HCT116 (cell line): ENCODE data around the gene B4GALT3. TPM values are rescaled to one million over a fixed set of nuclear protein-coding genes. Genes with fewer than 3 reads are reported as not detected.

Experiments
- ATAC-seq: fragments of 200-7000 bp; cut with Tn5 transposase; 2 replicates; pipeline ENCODE4 v1.9.1; 2020; ENCODE audit warnings: mild to moderate bottlenecking, moderate library complexity
- BruUV-seq: library from RNA; stranded (reverse); fragments of 400-500 nt; replicated peaks from 2 replicates; lab custom pipeline; 2021; lab: Mats Ljungman, UMichigan
- CTCF ChIA-PET: fragments of 300-600 bp; sonication (Branson Sonifier 250); formaldehyde crosslinking; loops from one replicate; lab custom pipeline; 2021; ENCODE audit warnings: antibody characterized with exemption; lab: Charles Lee
- POLR2A ChIA-PET: fragments of 300-600, 350-600 bp; sonication (Branson Sonifier 250); formaldehyde crosslinking; loops from one replicate; lab custom pipeline; 2021; ENCODE audit warnings: antibody characterized with exemption; lab: Charles Lee
- RAD21 ChIA-PET, 2 experiments: fragments of 300-600 bp; sonication (Branson Sonifier 250); formaldehyde crosslinking; loops; one replicate each; lab custom pipeline; 2023; ENCODE audit warnings: low total read pairs in 2 of 2; ENCODE audit not compliant: uncharacterized antibody in 2 of 2, unreplicated experiment in 2 of 2, low non-redundant PET in 1 of 2; lab: Charles Lee
- DNase-seq: peaks from one replicate; pipeline ENCODE4 v3.0.0-alpha.2; 2010; ENCODE audit warnings: low read depth, low spot score
- H2AFZ ChIP-seq: fragments of 200-600 bp; shearing (Covaris generic), sonication (generic); 2 replicates; pipeline ENCODE4 v1.6.1; 2017; ENCODE audit warnings: low read depth, mixed run types, mixed read lengths, antibody characterized with exemption, low read length; ENCODE audit not compliant: poor library complexity, severe bottlenecking
- H3K27ac ChIP-seq: 2 replicates; pipeline ENCODE4 v1.5.1; 2012; ENCODE audit warnings: low read depth, low read length
- H3K27me3 ChIP-seq: fragments of 200-600 bp; sonication (generic); 2 replicates; pipeline ENCODE4 v1.6.1; 2016; ENCODE audit warnings: mixed run types, low read length, mixed read lengths; ENCODE audit not compliant: insufficient read depth
- H3K36me3 ChIP-seq, 2 experiments: fragments of 200-500 bp in 1 of 2; fragments of 200-600 bp in 1 of 2; sonication (Bioruptor generic) in 1 of 2; sonication (generic) in 1 of 2; 2 replicates each; pipeline versions ENCODE4 v1.5.1 to v1.6.1; 2014 to 2016; ENCODE audit warnings: low read length in 2 of 2, inconsistent platforms in 1 of 2, mixed read lengths in 1 of 2, mixed run types in 1 of 2; ENCODE audit not compliant: insufficient read depth in 2 of 2, control insufficient read depth in 1 of 2
- H3K4me1 ChIP-seq, 2 experiments: fragments of 200-600 bp in 1 of 2; sonication (generic) in 1 of 2; 2 replicates each; pipeline versions ENCODE4 v1.5.1 to v1.6.1; 2012 to 2017; ENCODE audit warnings: low read length in 2 of 2, inconsistent platforms in 1 of 2, mild to moderate bottlenecking in 1 of 2, mixed read lengths in 1 of 2, mixed run types in 1 of 2, moderate library complexity in 1 of 2; ENCODE audit not compliant: insufficient read depth in 2 of 2, control insufficient read depth in 1 of 2
- H3K4me2 ChIP-seq: fragments of 200-600 bp; sonication (generic); 2 replicates; pipeline ENCODE4 v1.6.1; 2017; ENCODE audit warnings: mixed run types, low read length, mixed read lengths
- H3K4me3 ChIP-seq, 2 experiments: fragments of 200-600 bp in 1 of 2; sonication (generic) in 1 of 2; replicated peaks in 1 of 2; 2 replicates each; pipeline ENCODE4 v1.5.1; 2011 to 2016; ENCODE audit warnings: low read length in 2 of 2, control low read depth in 1 of 2, low read depth in 1 of 2, mild to moderate bottlenecking in 1 of 2, mixed read lengths in 1 of 2, mixed run types in 1 of 2
- H3K79me2 ChIP-seq: fragments of 200-600 bp; sonication (generic); 2 replicates; pipeline ENCODE4 v1.6.1; 2017; ENCODE audit warnings: mild to moderate bottlenecking, mixed run types, low read length, moderate library complexity, mixed read lengths; ENCODE audit not compliant: insufficient read depth
- H3K9ac ChIP-seq: fragments of 200-600 bp; sonication (generic); 2 replicates; pipeline ENCODE4 v1.6.1; 2016; ENCODE audit warnings: low read length, mixed read lengths
- H3K9me2 ChIP-seq: fragments of 200-600 bp; sonication (generic), shearing (Covaris generic); 2 replicates; pipeline ENCODE4 v1.6.1; 2017; ENCODE audit warnings: mixed run types, mild to moderate bottlenecking, moderate library complexity; ENCODE audit not compliant: insufficient read depth
- H3K9me3 ChIP-seq, 2 experiments: fragments of 200-500 bp in 1 of 2; fragments of 200-600 bp in 1 of 2; sonication (Bioruptor generic) in 1 of 2; sonication (generic) in 1 of 2; 2 replicates each; pipeline ENCODE4 v1.6.1; 2014 to 2017; ENCODE audit warnings: low read length in 2 of 2, mixed read lengths in 2 of 2, inconsistent platforms in 1 of 2, low read depth in 1 of 2, mild to moderate bottlenecking in 1 of 2, mixed run types in 1 of 2, moderate library complexity in 1 of 2; ENCODE audit not compliant: control insufficient read depth in 1 of 2, insufficient read depth in 1 of 2
- H4K20me1 ChIP-seq: fragments of 200-600 bp; sonication (generic), shearing (Covaris generic); 2 replicates; pipeline ENCODE4 v1.6.1; 2017; ENCODE audit warnings: mixed run types, mild to moderate bottlenecking, moderate library complexity; ENCODE audit not compliant: insufficient read depth
- CBX3 ChIP-seq: IDR thresholded peaks from 2 replicates; pipeline ENCODE4 v1.6.1; 2012; ENCODE audit warnings: low read depth
- EGR1 ChIP-seq: IDR thresholded peaks from 2 replicates; pipeline ENCODE4 v1.6.1; 2012; ENCODE audit warnings: low read depth
- ELF1 ChIP-seq: IDR thresholded peaks from 2 replicates; pipeline ENCODE4 v1.6.1; 2012; ENCODE audit warnings: low read depth, borderline replicate concordance
- EZH2 ChIP-seq: fragments of 200-600 bp; sonication (generic); IDR thresholded peaks from 2 replicates; pipeline ENCODE4 v1.6.1; 2017; ENCODE audit warnings: antibody characterized with exemption, mixed run types
- EZH2phosphoT487 ChIP-seq: fragments of 200-600 bp; IDR thresholded peaks from 2 replicates; pipeline ENCODE4 v1.6.1; 2018; ENCODE audit warnings: antibody characterized with exemption, borderline replicate concordance
- POLR2A ChIP-seq: IDR thresholded peaks from 2 replicates; pipeline ENCODE4 v1.7.0; 2011; ENCODE audit warnings: borderline replicate concordance; ENCODE audit not compliant: insufficient read depth, insufficient read length; ENCODE audit errors: extremely low read depth
- RAD21 ChIP-seq: IDR thresholded peaks from 2 replicates; pipeline ENCODE4 v1.6.1; 2012; ENCODE audit warnings: low read depth, mild to moderate bottlenecking
- SRF ChIP-seq: IDR thresholded peaks from 2 replicates; pipeline ENCODE4 v1.6.1; 2012; ENCODE audit warnings: low read depth
- intact Hi-C: fragments of 100-400 bp; cut with micrococcal nuclease; formaldehyde crosslinking; loops from 2 replicates; pipeline ENCODE4 v1.10.0; 2022
- total RNA-seq: library from RNA; stranded (reverse); gene quantifications from one replicate; pipeline ENCODE4 v1.2.1, GENCODE V29; 2021; ENCODE audit not compliant: unreplicated experiment
- TF ChIP-seq, protein P1 (sequence below): IDR thresholded peaks from 2 replicates; pipeline ENCODE4 v1.6.1; 2011; ENCODE audit warnings: mild to moderate bottlenecking, low read length, moderate library complexity; ENCODE audit not compliant: insufficient replicate concordance; ENCODE audit errors: extremely low read depth
- TF ChIP-seq, protein P2 (sequence below): IDR thresholded peaks from 2 replicates; pipeline ENCODE4 v1.6.1; 2012
- TF ChIP-seq, protein P3 (sequence below): IDR thresholded peaks from 2 replicates; pipeline ENCODE4 v1.6.1; 2012; ENCODE audit warnings: low read depth
- TF ChIP-seq, protein P4 (sequence below), 3 experiments: fragments of 200-600 bp in 1 of 3; sonication (generic) in 1 of 3; IDR thresholded peaks in 2 of 3; conservative IDR thresholded peaks in 1 of 3; 2 replicates each; pipeline ENCODE4 v1.5.1; 2012 to 2017; ENCODE audit warnings: low read depth in 2 of 3, low read length in 2 of 3, antibody characterized with exemption in 1 of 3, borderline replicate concordance in 1 of 3, control low read depth in 1 of 3, mild to moderate bottlenecking in 1 of 3, mixed read lengths in 1 of 3, mixed run types in 1 of 3, moderate library complexity in 1 of 3; ENCODE audit not compliant: insufficient read depth in 1 of 3

Gene B4GALT3
- total RNA-seq, 1 experiment from 2014 or later = 53.7 TPM

DNA sequence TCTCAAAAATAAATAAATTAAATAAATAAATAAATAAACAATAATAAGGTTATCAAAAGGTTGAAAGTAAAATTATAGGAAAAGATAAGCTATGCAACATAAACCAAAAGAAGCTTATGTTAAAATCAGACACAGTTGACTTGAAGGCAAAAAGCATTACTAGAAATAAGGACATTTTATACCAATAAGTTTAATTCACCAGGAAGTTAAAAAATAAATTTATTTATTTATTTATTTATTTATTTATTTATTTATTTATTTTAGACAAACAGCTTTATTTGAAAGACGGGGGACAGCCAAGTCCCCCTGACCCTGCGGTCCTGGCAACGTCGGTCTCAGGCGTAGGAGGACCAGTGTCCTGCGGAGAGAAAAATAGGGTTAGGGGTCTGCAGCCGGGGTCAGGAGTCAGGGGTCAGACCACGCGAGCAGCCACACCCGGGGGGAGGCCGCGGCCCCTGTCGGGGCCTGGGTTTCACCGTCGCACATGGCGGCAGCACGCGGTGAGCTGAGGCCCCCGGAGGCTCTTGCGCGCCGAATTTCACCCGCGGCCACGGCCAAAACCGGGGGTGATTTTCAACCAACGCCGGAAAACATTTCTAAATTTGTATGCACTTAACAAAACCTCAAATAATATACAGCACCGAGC, 36.4 kb downstream of the B4GALT3 start:
- Histone ChIP-seq H3K36me3 (no peaks in the 10 kb centered on the region), H3K27me3 (no peaks in the 10 kb centered on the region), H3K9me3 (no peaks in the 10 kb centered on the region), H3K9ac (no peak overlapping the region), H3K4me1 (no peaks in the 10 kb centered on the region), H3K4me3 (no peak overlapping the region), H3K9me2 (no peaks in the 10 kb centered on the region), H3K27ac (no peak overlapping the region), H2AFZ (no peak overlapping the region), H3K79me2 (no peaks in the 10 kb centered on the region), H4K20me1 (no peaks in the 10 kb centered on the region), H3K4me2 (no peak overlapping the region)
- no peak for DNase-seq
- no TSS peak for BruUV-seq
- ATAC-seq = no peak
- intact Hi-C loops = loop anchor here (5.0 to 10.0 kb wide), 2 partner anchors 416 to 464 kb away; no protein-coding TSS in a partner anchor
- ChIA-PET RAD21 (interaction anchor here in 1 of 2 experiments (0.6 kb wide), 1 partner anchor 40 kb away, joined by 4 read pairs; no protein-coding TSS in a partner anchor), POLR2A (interaction anchor here (1.5 kb wide), 1 partner anchor 13 kb away, joined by 3 read pairs; no protein-coding TSS in a partner anchor), CTCF (interaction anchor here (0.7 to 0.9 kb wide), 2 partner anchors 36 to 69 kb away, joined by 3 read pairs; no protein-coding TSS in a partner anchor)
- TF ChIP-seq, protein P1, sequence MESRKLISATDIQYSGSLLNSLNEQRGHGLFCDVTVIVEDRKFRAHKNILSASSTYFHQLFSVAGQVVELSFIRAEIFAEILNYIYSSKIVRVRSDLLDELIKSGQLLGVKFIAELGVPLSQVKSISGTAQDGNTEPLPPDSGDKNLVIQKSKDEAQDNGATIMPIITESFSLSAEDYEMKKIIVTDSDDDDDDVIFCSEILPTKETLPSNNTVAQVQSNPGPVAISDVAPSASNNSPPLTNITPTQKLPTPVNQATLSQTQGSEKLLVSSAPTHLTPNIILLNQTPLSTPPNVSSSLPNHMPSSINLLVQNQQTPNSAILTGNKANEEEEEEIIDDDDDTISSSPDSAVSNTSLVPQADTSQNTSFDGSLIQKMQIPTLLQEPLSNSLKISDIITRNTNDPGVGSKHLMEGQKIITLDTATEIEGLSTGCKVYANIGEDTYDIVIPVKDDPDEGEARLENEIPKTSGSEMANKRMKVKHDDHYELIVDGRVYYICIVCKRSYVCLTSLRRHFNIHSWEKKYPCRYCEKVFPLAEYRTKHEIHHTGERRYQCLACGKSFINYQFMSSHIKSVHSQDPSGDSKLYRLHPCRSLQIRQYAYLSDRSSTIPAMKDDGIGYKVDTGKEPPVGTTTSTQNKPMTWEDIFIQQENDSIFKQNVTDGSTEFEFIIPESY = no peak
- TF ChIP-seq, protein P2, sequence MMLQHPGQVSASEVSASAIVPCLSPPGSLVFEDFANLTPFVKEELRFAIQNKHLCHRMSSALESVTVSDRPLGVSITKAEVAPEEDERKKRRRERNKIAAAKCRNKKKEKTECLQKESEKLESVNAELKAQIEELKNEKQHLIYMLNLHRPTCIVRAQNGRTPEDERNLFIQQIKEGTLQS = no peak
- TF ChIP-seq ELF1 (no peak), EZH2 (no peak), EGR1 (no peak), EZH2phosphoT487 (no peak), SRF (no peak), RAD21 (no peak), POLR2A (no peak), CBX3 (no peak)
- TF ChIP-seq, protein P3, sequence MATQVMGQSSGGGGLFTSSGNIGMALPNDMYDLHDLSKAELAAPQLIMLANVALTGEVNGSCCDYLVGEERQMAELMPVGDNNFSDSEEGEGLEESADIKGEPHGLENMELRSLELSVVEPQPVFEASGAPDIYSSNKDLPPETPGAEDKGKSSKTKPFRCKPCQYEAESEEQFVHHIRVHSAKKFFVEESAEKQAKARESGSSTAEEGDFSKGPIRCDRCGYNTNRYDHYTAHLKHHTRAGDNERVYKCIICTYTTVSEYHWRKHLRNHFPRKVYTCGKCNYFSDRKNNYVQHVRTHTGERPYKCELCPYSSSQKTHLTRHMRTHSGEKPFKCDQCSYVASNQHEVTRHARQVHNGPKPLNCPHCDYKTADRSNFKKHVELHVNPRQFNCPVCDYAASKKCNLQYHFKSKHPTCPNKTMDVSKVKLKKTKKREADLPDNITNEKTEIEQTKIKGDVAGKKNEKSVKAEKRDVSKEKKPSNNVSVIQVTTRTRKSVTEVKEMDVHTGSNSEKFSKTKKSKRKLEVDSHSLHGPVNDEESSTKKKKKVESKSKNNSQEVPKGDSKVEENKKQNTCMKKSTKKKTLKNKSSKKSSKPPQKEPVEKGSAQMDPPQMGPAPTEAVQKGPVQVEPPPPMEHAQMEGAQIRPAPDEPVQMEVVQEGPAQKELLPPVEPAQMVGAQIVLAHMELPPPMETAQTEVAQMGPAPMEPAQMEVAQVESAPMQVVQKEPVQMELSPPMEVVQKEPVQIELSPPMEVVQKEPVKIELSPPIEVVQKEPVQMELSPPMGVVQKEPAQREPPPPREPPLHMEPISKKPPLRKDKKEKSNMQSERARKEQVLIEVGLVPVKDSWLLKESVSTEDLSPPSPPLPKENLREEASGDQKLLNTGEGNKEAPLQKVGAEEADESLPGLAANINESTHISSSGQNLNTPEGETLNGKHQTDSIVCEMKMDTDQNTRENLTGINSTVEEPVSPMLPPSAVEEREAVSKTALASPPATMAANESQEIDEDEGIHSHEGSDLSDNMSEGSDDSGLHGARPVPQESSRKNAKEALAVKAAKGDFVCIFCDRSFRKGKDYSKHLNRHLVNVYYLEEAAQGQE = no peak
- TF ChIP-seq, protein P4, sequence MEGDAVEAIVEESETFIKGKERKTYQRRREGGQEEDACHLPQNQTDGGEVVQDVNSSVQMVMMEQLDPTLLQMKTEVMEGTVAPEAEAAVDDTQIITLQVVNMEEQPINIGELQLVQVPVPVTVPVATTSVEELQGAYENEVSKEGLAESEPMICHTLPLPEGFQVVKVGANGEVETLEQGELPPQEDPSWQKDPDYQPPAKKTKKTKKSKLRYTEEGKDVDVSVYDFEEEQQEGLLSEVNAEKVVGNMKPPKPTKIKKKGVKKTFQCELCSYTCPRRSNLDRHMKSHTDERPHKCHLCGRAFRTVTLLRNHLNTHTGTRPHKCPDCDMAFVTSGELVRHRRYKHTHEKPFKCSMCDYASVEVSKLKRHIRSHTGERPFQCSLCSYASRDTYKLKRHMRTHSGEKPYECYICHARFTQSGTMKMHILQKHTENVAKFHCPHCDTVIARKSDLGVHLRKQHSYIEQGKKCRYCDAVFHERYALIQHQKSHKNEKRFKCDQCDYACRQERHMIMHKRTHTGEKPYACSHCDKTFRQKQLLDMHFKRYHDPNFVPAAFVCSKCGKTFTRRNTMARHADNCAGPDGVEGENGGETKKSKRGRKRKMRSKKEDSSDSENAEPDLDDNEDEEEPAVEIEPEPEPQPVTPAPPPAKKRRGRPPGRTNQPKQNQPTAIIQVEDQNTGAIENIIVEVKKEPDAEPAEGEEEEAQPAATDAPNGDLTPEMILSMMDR (IDR thresholded peaks at IDR 0.05 in 2 of 3, conservative IDR thresholded peaks at IDR 0.05 in 1 of 3; ENCODE audit: borderline replicate concordance in 1 of 3, insufficient read depth in 1 of 3, low read depth in 2 of 3, low read length in 2 of 3) = no peak
